A549 (cell line): Measurements from ENCODE around the gene SLC15A3.

Experiments used
- BHLHE40 ChIP-seq: IDR thresholded peaks from 2 replicates; pipeline ENCODE4 v1.6.1; 2012; ENCODE audit warnings: low read depth, low read length, inconsistent platforms
- CTCF ChIP-seq: fragments of >200 bp; sonication (Bioruptor Twin); formaldehyde crosslinking; IDR thresholded peaks from 3 replicates; pipeline ENCODE4 v1.5.1; 2016
- MAX ChIP-seq: IDR thresholded peaks from 2 replicates; pipeline ENCODE4 v1.6.1; 2012
- POLR2A ChIP-seq: IDR thresholded peaks from 2 replicates; pipeline ENCODE4 v1.6.1; 2012; ENCODE audit warnings: mild to moderate bottlenecking, low read length
- RAD21 ChIP-seq, 2 experiments: fragments of >200 bp in 1 of 2; sonication (Bioruptor Twin) in 1 of 2; formaldehyde crosslinking in 1 of 2; IDR thresholded peaks in 1 of 2; conservative IDR thresholded peaks in 1 of 2; 2 replicates in 1 of 2; 3 replicates in 1 of 2; pipeline ENCODE4 v1.6.1; 2012 to 2018; ENCODE audit warnings: inconsistent platforms in 1 of 2
- RCOR1 ChIP-seq: fragments of 150-350 bp; IDR thresholded peaks from 2 replicates; pipeline ENCODE4 v1.6.1; 2014; ENCODE audit warnings: antibody characterized with exemption, low read length, low read depth

GRCh38 chr11:60966890-60967289 lies 14.9 kb upstream of the SLC15A3 start:
- TF ChIP-seq CTCF, result no peak
- no peak for TF ChIP-seq MAX
- no peak for TF ChIP-seq POLR2A
- no peak for TF ChIP-seq RCOR1
- TF ChIP-seq BHLHE40, result no peak
- no peak for TF ChIP-seq RAD21 (conservative IDR thresholded peaks at IDR 0.05 in 1 of 2, IDR thresholded peaks at IDR 0.05 in 1 of 2)
